GM12892 (cell line): Measurements from ENCODE around the gene PRPF8.
"Not testable (repeated sequence)": the region's sequence is repeated elsewhere in the genome, so short reads cannot be mapped to it uniquely, and the experiment has no call there.

Source experiments
- POLR2A ChIP-seq: IDR thresholded peaks from 2 replicates; pipeline ENCODE4 v1.6.1; 2011; ENCODE audit warnings: low read depth, low read length, control low read depth
- POLR2AphosphoS5 ChIP-seq: IDR thresholded peaks from 2 replicates; pipeline ENCODE4 v1.6.1; 2011; ENCODE audit warnings: low read depth, low read length, control low read depth

DNA sequence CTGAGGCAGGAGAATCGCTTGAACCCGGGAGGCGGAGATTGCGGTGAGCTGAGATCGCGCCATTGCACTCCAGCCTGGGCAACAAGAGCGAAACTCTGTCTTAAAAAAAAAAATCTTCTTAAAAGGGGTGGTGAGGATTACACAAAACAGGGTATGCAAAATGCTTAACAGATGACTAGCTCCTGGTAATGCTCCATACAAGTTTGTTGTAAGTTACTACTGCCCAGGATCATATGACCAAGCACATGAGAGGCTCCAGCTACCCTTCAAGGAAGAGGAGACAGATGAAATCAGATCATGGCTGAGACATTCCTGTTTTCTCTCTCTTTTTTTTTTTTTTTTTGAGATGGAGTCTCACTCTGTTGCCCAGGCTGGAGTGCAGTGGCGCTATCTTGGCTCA is 37.4 kb upstream of the PRPF8 start:
- not testable (repeated sequence) for TF ChIP-seq POLR2AphosphoS5, POLR2A
